ENCODE data around the gene RASSF3. TPM values are rescaled to one million over a fixed set of nuclear protein-coding genes. Genes with fewer than 3 reads are reported as not detected.

Gene RASSF3
- total RNA-seq, 3 donors from 2014 or later: 23.4 to 28.4 (median 24.6) TPM

DNA sequence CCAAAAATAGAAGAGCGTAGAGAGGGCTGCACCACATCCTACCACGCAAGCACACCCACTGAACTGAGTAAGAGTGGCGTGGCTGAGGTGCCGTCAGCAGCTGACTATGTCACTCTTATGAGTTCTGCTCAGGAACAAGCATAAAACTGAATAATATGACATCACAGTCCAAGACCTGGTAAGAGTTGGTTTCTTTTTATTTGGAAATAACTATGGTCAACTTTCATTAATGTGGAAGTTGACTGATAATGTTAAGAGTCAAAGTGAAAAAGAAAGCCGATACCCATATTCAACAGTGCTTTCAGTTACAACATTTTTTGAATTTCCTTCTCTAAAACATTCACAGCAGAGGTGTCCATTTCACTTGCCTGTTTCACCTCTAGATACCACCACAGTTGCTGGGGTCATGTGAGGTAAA is 104.3 kb downstream of the RASSF3 start:
- intact Hi-C loops (cut with DNase I; ENCODE audit: low total_unique reads): no loop called here
- Histone ChIP-seq H3K9me3 (no peaks in the 10 kb centered on the region), H3K27me3 (no peaks in the 10 kb centered on the region), H3K27ac (no peak overlapping the region), H3K4me1 (no peaks in the 10 kb centered on the region), H3K4me3 (no peak overlapping the region), H3K36me3 (no peaks in the 10 kb centered on the region)
- no peak for DNase-seq (ENCODE audit: low spot score in 2 of 2)
- TF ChIP-seq, protein P1, sequence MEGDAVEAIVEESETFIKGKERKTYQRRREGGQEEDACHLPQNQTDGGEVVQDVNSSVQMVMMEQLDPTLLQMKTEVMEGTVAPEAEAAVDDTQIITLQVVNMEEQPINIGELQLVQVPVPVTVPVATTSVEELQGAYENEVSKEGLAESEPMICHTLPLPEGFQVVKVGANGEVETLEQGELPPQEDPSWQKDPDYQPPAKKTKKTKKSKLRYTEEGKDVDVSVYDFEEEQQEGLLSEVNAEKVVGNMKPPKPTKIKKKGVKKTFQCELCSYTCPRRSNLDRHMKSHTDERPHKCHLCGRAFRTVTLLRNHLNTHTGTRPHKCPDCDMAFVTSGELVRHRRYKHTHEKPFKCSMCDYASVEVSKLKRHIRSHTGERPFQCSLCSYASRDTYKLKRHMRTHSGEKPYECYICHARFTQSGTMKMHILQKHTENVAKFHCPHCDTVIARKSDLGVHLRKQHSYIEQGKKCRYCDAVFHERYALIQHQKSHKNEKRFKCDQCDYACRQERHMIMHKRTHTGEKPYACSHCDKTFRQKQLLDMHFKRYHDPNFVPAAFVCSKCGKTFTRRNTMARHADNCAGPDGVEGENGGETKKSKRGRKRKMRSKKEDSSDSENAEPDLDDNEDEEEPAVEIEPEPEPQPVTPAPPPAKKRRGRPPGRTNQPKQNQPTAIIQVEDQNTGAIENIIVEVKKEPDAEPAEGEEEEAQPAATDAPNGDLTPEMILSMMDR (IDR thresholded peaks at IDR 0.05): no peak
- no peak for TF ChIP-seq POLR2A (IDR thresholded peaks at IDR 0.05)
- TF ChIP-seq POLR2AphosphoS5 (IDR thresholded peaks at IDR 0.05): no peak

- Histone ChIP-seq H3K27ac (no peak overlapping the region), H3K27me3 (no peaks in the 10 kb centered on the region), H3K4me3 (no peak overlapping the region), H3K36me3 (no peaks in the 10 kb centered on the region), H3K4me1 (no peaks in the 10 kb centered on the region), H3K9me3 (no peaks in the 10 kb centered on the region)
- intact Hi-C loops (cut with DNase I; ENCODE audit: low total_unique reads): no loop called here
- TF ChIP-seq, protein P1 (IDR thresholded peaks at IDR 0.05): no peak
- TF ChIP-seq POLR2AphosphoS5 (IDR thresholded peaks at IDR 0.05) (no peak), POLR2A (IDR thresholded peaks at IDR 0.05) (no peak)
- no peak for DNase-seq (ENCODE audit: low spot score in 2 of 2)
These were observed 106.1 kb downstream of the RASSF3 start for GRCh38 chr12:64716371-64716770.

- Histone ChIP-seq H3K36me3 (no peaks in the 10 kb centered on the region), H3K4me1 (no peaks in the 10 kb centered on the region)
These were observed 106.7 kb downstream of the RASSF3 start for GRCh38 chr12:64716839-64717455.

GRCh38 chr12:64718649-64719048 is 108.4 kb downstream of the RASSF3 start:
- Histone ChIP-seq H3K4me1 (no peaks in the 10 kb centered on the region), H3K27me3 (no peaks in the 10 kb centered on the region), H3K27ac (no peak overlapping the region), H3K9me3 (no peaks in the 10 kb centered on the region), H3K4me3 (no peak overlapping the region), H3K36me3 (peaks cover 8% of the 10 kb centered on the region)
- DNase-seq (ENCODE audit: low spot score in 2 of 2): no peak
- intact Hi-C loops (cut with DNase I; ENCODE audit: low total_unique reads): no loop called here
- no peak for TF ChIP-seq POLR2AphosphoS5 (IDR thresholded peaks at IDR 0.05)
- no peak for TF ChIP-seq POLR2A (IDR thresholded peaks at IDR 0.05)
- TF ChIP-seq, protein P1 (IDR thresholded peaks at IDR 0.05): no peak

More at GRCh38 chr12:64716839-64717455, 106.7 kb downstream of the RASSF3 start:
- Histone ChIP-seq H3K9me3 (no peaks in the 10 kb centered on the region), H3K27me3 (no peaks in the 10 kb centered on the region), H3K4me3 (no peak overlapping the region), H3K27ac (no peak overlapping the region)
- intact Hi-C loops (cut with DNase I; ENCODE audit: low total_unique reads): no loop called here
- TF ChIP-seq POLR2A (IDR thresholded peaks at IDR 0.05) (no peak), POLR2AphosphoS5 (IDR thresholded peaks at IDR 0.05) (no peak)
- TF ChIP-seq, protein P1 (IDR thresholded peaks at IDR 0.05): no peak
- no peak for DNase-seq (ENCODE audit: low spot score in 2 of 2)

DNA sequence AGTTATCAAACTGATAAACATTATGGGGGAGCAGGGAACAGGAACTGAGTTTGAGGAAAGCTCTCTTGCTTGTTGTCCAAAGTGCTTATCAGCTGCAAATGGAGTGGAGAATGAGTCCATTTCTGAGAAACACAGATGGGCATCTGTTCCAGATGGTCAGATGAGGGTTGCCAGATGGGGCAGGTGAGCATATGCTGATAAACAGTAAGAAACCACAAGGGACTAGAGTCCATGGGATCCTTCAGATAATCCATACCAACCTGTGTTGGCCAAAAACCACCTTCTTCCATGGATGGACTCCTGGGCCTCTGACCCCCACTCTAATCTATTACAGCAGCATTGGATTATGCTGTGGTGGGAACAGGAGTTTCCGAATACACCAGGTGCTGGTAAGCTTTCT is 110.6 kb downstream of the RASSF3 start:
- intact Hi-C loops (cut with DNase I; ENCODE audit: low total_unique reads): no loop called here
- H3K4me1 ChIP-seq: no peaks in the 10 kb centered on the region
- no peak for DNase-seq (ENCODE audit: low spot score in 2 of 2)
- H3K9me3 ChIP-seq: no peaks in the 10 kb centered on the region
- no peaks in the 10 kb centered on the region for H3K27me3 ChIP-seq
- TF ChIP-seq, protein P1 (IDR thresholded peaks at IDR 0.05): no peak
- TF ChIP-seq POLR2AphosphoS5 (IDR thresholded peaks at IDR 0.05): no peak
- no peak for TF ChIP-seq POLR2A (IDR thresholded peaks at IDR 0.05)
- no peak overlapping the region for H3K27ac ChIP-seq
- H3K36me3 ChIP-seq: peaks cover 8% of the 10 kb centered on the region
- no peak overlapping the region for H3K4me3 ChIP-seq

All from breast epithelium (tissue), 4 donors.